SJSA1 (cell line): ENCODE results near the gene OR52A1. TPM values are rescaled to one million over a fixed set of nuclear protein-coding genes. Genes with fewer than 3 reads are reported as not detected.

Source experiments
- DNase-seq, 2 experiments: peaks; one replicate each; pipeline ENCODE4 v3.0.0-alpha.2; 2015 to 2020; ENCODE audit warnings: low spot score in 2 of 2, low read depth in 1 of 2
- H3K27ac ChIP-seq: fragments of 250-450 bp; sonication (Bioruptor Pico); 2 replicates; pipeline ENCODE4 v1.5.1; 2020; ENCODE audit warnings: mild to moderate bottlenecking, moderate library complexity
- H3K27me3 ChIP-seq: fragments of 250-450 bp; sonication (Bioruptor Pico); replicated peaks from 2 replicates; pipeline ENCODE4 v1.5.1; 2020; ENCODE audit warnings: mild to moderate bottlenecking, moderate library complexity
- H3K36me3 ChIP-seq: fragments of 250-450 bp; sonication (Bioruptor Pico); 2 replicates; pipeline ENCODE4 v1.5.1; 2020; ENCODE audit warnings: mild to moderate bottlenecking
- H3K4me1 ChIP-seq: fragments of 250-450 bp; sonication (Bioruptor Pico); replicated peaks from 2 replicates; pipeline ENCODE4 v1.6.1; 2021; ENCODE audit warnings: mild to moderate bottlenecking
- H3K4me3 ChIP-seq: fragments of 250-450 bp; sonication (Bioruptor Pico); 2 replicates; pipeline ENCODE4 v1.5.1; 2020; ENCODE audit warnings: mild to moderate bottlenecking
- H3K9me3 ChIP-seq: fragments of 250-450 bp; sonication (Bioruptor Pico); replicated peaks from 2 replicates; pipeline ENCODE4 v1.5.1; 2020; ENCODE audit warnings: mild to moderate bottlenecking
- total RNA-seq: library from RNA; depleted of rRNA; stranded (reverse); fragments of >200 nt; shearing (Covaris generic); gene quantifications from 2 replicates; pipeline ENCODE4 v1.2.3, GENCODE V29; 2014; rRNA removed

The OR52A1 gene
- total RNA-seq, 1 experiment from 2014 or later: under 0.01 TPM

- H3K4me1 ChIP-seq: no peaks in the 10 kb centered on the region
- no peaks in the 10 kb centered on the region for H3K36me3 ChIP-seq
- H3K4me3 ChIP-seq: no peak overlapping the region
- H3K27ac ChIP-seq: no peak overlapping the region
- H3K9me3 ChIP-seq: no peaks in the 10 kb centered on the region
- DNase-seq: no peak
- 0 out of 2 replicates have a peak, but pooled peaks cover 2% of the 10 kb centered on the region for H3K27me3 ChIP-seq
Measured at GRCh38 chr11:5118893-5119292, 35.7 kb downstream of the OR52A1 start.

GRCh38 chr11:5117588-5117987, 37.0 kb downstream of the OR52A1 start:
- Histone ChIP-seq H3K4me3 (no peak overlapping the region), H3K9me3 (no peaks in the 10 kb centered on the region), H3K27me3 (no peaks in the 10 kb centered on the region), H3K27ac (no peak overlapping the region), H3K36me3 (no peaks in the 10 kb centered on the region), H3K4me1 (no peaks in the 10 kb centered on the region)
- no peak for DNase-seq

- no peaks in the 10 kb centered on the region for H3K9me3 ChIP-seq
- H3K4me1 ChIP-seq: no peaks in the 10 kb centered on the region
- no peaks in the 10 kb centered on the region for H3K27me3 ChIP-seq
- no peaks in the 10 kb centered on the region for H3K36me3 ChIP-seq
- DNase-seq: no peak
- no peak overlapping the region for H3K27ac ChIP-seq
- no peak overlapping the region for H3K4me3 ChIP-seq
Measured at GRCh38 chr11:5115339-5115738, 39.2 kb downstream of the OR52A1 start.

- Histone ChIP-seq H3K9me3 (no peaks in the 10 kb centered on the region), H3K4me3 (no peak overlapping the region), H3K4me1 (no peaks in the 10 kb centered on the region), H3K27ac (no peak overlapping the region), H3K36me3 (no peaks in the 10 kb centered on the region), H3K27me3 (peaks cover 6% of the 10 kb centered on the region)
- DNase-seq: no peak
Measured at GRCh38 chr11:5107285-5107684, 47.3 kb downstream of the OR52A1 start.

GRCh38 chr11:5103066-5103465, 51.5 kb downstream of the OR52A1 start:
- H3K36me3 ChIP-seq: no peaks in the 10 kb centered on the region
- DNase-seq: no peak
- H3K27me3 ChIP-seq: peaks cover 8% of the 10 kb centered on the region
- no peak overlapping the region for H3K27ac ChIP-seq
- H3K9me3 ChIP-seq: no peaks in the 10 kb centered on the region
- H3K4me3 ChIP-seq: no peak overlapping the region
- H3K4me1 ChIP-seq: no peaks in the 10 kb centered on the region

GRCh38 chr11:5102246-5102645, 52.3 kb downstream of the OR52A1 start:
- peaks cover 8% of the 10 kb centered on the region for H3K27me3 ChIP-seq
- H3K4me1 ChIP-seq: no peaks in the 10 kb centered on the region
- H3K9me3 ChIP-seq: no peaks in the 10 kb centered on the region
- H3K36me3 ChIP-seq: no peaks in the 10 kb centered on the region
- H3K4me3 ChIP-seq: no peak overlapping the region
- DNase-seq: no peak
- no peak overlapping the region for H3K27ac ChIP-seq

GRCh38 chr11:5096011-5096410, 58.5 kb downstream of the OR52A1 start:
- Histone ChIP-seq H3K27me3 (no peaks in the 10 kb centered on the region), H3K9me3 (no peaks in the 10 kb centered on the region), H3K4me1 (no peaks in the 10 kb centered on the region), H3K4me3 (no peak overlapping the region), H3K27ac (no peak overlapping the region), H3K36me3 (no peaks in the 10 kb centered on the region)
- DNase-seq: no peak

Other genes with a start within 250 kb of the OR52A1 start
- gene OR51G2, start 235.4 kb downstream of the OR52A1 start, total RNA-seq: not detected in 2 replicates
- not detected in 2 replicates for gene OR51G1, start 230.4 kb downstream of the OR52A1 start, total RNA-seq
- not detected in 2 replicates for gene OR51A4, start 207.2 kb downstream of the OR52A1 start, total RNA-seq
- not detected in 2 replicates for gene OR51A2, start 199.0 kb downstream of the OR52A1 start, total RNA-seq
- not detected in 2 replicates for gene OR51L1, start 159.9 kb downstream of the OR52A1 start, total RNA-seq
- gene OR52J3, start 108.2 kb downstream of the OR52A1 start, total RNA-seq: not detected in 2 replicates
- not detected in 2 replicates for gene OR52E2, start 95.1 kb downstream of the OR52A1 start, total RNA-seq
- not detected in 2 replicates for gene OR52E1, start 85.2 kb downstream of the OR52A1 start, total RNA-seq
- not detected in 2 replicates for gene OR52A5, start 16.4 kb downstream of the OR52A1 start, total RNA-seq
- not detected in 2 replicates for gene OR51V1, start 45.9 kb upstream of the OR52A1 start, total RNA-seq
- not detected in 2 replicates for gene HBB, start 72.3 kb upstream of the OR52A1 start, total RNA-seq
- gene HBD, start 79.7 kb upstream of the OR52A1 start, total RNA-seq: not detected in 2 replicates
- gene HBG1, start 95.1 kb upstream of the OR52A1 start, total RNA-seq: not detected in 2 replicates
- not detected in 2 replicates for gene HBG2, start 100.0 kb upstream of the OR52A1 start, total RNA-seq
- not detected in 2 replicates for gene HBE1, start 115.2 kb upstream of the OR52A1 start, total RNA-seq
- gene OR51B4, start 147.2 kb upstream of the OR52A1 start, total RNA-seq: not detected in 2 replicates
- gene OR51B2, start 169.5 kb upstream of the OR52A1 start, total RNA-seq: not detected in 2 replicates
- 0.39 TPM in 1 of 2 replicates, not detected in the other for gene OR51B5, start 188.8 kb upstream of the OR52A1 start, total RNA-seq
- not detected in 2 replicates for gene OR51B6, start 196.8 kb upstream of the OR52A1 start, total RNA-seq
- gene OR51M1, start 229.1 kb upstream of the OR52A1 start, total RNA-seq: not detected in 2 replicates